HG03558 (cell line): ENCODE data around the gene GPX3.

Source experiments
- ATAC-seq: cut with Tn5 transposase; IDR thresholded peaks from one replicate; pipeline ENCODE4 v1.9.1; 2021; ENCODE audit warnings: moderate number of reproducible peaks; ENCODE audit not compliant: unreplicated experiment; ENCODE audit errors: extremely low read depth

GPX3 gene

DNA sequence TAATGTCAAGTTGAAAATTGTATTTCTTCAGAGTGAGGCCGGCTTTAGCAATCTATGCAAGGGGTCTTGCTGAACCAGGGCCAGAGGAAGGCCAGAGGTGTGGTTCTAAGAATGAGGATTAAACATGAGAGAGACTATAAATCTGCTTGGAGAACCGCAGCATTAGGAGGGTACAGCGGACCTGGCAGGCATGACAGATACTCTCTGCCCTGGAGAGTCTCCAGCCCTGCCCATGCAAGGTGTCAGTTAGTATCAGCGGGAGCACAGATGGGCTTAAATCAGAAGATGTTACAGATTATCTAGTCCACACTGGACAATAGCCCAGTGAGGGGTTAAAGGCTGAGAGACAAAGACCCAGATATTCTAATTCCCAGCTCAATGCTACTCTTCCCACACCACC lies 11.5 kb upstream of the GPX3 start:
- no peak for ATAC-seq

DNA sequence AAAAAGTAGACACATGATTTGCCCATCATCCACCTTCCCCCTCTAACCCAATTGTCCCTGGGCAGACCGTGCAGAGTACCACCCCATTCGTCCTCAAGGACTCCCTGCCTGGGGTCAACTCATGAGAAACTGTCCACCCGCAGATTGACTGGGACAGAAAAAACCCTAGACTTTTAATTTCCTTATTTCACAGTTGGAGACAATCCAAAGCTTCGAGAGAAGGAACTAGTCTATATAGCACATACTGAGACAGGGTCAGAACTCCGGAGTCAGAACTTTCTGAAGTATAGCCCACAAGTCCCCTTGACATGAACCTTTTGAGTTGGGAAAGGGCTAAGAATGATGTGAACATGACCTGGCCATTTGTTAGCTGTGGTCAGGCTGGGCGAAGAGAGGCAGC lies 7.5 kb upstream of the GPX3 start:
- ATAC-seq: no peak

DNA sequence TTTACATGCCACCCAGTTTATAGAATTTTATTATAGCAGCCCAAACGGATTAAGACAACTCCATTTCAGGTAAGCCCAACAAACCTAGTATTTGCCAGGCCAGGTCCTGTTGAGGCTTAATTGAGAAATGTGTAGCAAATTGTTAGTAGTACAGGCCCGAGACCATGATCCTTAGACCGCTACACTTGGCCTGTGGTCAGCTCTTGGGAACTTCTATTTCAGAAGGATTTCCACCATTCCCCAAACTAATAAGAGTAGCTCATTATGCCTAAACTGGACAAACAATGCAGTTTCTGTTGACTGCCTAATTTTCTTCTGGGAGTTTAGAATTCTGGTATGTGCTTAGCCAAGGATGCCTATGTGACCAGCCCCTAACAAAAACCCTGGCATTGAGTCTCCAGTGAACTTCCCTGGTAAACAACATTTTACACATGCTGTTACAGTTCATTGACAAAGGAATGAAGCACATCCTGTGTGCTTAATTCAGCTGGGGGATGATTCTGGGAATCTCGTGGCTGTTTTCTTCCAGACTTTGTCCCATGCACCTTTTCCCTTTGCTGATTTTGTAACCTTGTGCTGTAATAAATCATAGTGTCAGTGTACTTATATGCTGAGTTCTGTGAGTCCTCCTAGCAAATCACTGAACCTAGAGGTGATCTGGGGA lies 5.6 kb upstream of the GPX3 start:
- ATAC-seq: no peak

DNA sequence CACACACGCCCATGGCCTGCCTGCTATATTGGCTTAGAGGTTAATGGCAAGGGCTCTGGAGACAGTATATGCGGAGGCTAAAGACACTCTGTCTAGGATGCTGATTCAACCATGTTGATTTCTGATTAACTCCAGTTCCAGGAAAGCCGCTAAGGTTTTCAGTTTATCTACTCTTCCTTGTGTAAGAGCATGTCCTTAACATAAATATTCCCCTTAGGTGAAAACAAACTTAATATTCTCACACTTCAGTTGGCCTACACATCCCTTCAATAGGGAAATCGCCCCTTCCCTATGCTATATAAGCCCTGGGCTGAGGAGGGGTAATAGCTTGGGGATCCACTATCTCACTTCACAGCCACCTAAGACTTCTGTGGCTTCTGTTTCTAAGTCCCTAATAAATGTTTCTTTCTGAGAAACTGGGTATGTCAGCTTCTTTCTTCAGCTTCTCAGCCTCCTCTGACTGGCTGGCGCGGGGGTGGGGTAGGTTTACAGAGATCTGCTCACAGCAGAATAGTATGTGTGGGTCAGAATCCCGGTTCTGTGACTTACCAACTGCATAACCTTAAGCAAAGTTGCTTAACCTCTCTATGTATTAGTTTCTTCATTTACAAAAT lies 4.3 kb upstream of the GPX3 start:
- ATAC-seq: no peak

DNA sequence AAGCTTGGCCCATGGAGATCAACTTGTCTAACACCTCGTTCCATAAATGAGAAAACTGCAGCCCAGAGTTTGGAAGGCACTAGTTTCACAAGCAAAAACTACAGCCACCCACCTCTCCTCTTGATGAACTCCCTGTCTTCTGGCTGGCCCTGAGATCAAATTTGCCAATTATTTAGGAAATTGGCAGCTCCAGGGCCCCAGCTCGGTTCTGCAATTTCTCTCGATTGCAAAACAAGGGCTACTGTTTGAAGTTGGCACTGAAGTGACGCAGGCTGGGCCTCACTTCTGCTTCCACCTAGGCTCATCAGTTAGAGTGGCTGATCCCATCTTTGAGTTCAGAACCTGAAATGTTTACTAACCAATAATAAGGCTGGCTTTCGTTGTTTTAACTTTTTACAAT lies 3.7 kb upstream of the GPX3 start:
- no peak for ATAC-seq

DNA sequence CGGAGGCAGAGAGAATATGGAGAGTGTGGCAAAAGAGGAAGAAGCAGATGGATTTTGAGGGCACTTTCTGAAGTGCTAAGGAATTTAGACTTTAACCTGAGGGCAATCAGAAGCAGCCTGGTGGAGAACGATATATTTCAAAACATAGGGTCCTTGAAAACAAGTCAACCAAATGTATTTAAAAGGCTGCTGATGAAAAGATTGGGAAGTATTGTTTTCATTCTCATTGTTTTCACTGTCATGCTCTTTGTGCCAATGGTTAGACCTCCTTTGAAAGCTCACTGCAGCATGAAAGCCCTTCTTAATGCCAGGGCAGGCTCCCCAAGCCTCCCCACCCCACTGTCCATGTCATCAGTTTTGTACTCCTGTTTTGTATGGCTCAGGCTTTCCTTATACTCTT lies 2.5 kb upstream of the GPX3 start:
- no peak for ATAC-seq

DNA sequence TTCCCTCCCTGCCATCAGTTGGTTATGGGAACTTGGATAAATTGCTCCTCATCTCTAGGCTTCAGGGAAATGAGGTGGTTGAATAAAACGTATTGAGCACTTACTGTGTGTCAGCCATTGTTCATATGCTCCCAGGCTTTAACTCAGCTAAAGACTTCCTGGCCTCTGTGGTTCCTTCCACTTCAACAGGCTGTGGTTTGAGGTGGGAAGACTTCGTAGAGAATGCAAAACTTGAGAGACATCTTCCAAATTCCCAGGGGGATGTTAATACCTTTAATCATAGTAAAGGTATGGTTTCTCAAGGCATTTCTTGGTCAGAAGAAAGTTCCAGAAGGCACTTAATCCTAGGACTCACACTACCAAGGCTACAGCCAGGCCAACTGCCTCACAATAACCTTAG lies 1.5 kb upstream of the GPX3 start:
- ATAC-seq: no peak

DNA sequence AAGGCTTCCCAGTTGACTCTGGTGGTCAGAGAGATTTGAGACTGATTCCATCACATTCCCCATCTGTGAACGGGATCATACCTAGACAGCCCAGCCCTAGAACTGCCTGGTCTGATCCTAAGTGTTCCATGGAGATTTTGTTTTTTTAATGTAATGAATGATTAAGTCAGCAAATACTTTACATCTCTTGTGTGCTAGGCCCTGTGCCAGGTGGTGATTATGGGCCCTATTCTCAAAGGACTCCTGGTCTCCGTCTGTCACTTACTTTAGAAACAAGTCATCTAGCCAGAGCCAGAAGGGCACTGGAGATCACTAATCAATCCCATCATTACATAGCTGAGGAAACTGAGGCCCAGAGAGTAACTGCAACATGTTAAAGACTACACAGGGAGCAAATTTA lies 1.1 kb upstream of the GPX3 start:
- ATAC-seq: no peak

DNA sequence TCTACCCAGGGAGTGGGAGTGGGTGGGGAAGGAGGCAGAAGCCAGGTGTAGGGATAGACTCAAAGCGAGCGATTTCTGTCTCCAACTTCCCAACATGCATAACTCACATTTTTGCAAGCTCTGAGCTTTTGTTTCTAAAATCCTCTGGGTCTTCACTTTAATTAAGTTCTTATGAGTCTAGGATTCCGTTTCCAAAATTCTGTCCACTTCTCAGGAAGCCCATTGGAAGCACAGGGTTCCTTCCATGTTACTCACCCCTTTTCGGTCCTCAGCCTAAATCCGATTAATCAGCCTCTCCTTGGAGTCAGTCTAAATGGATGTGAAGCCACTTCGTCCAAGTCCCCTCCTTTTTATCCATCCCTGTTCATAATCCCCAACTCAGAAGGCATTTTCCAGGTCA lies 1.4 kb downstream of the GPX3 start:
- ATAC-seq: no peak

DNA sequence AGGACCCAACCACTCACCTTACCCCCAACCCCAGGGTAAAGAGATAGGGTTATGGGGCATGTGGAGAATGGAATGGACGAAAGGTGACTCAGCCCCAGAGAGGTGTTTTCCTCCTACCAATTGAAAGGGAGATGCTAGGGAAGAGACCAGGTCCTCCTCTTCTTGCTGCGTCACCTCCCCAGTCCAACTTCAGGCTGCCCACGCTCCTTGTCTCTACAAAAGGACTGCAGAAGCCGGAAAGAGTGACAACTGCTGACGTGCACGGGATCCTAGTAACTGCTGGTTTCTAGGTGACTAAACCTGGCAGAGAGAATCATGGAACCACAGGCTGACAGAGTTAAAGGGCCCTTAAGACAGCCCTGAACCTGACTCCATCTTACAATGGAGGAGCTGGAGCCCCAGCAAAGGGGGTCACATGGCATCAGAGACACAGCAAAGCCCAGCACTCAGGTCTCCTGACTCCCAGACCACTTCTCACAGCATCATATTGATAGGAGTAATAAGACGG lies 2.2 kb downstream of the GPX3 start:
- no peak for ATAC-seq

DNA sequence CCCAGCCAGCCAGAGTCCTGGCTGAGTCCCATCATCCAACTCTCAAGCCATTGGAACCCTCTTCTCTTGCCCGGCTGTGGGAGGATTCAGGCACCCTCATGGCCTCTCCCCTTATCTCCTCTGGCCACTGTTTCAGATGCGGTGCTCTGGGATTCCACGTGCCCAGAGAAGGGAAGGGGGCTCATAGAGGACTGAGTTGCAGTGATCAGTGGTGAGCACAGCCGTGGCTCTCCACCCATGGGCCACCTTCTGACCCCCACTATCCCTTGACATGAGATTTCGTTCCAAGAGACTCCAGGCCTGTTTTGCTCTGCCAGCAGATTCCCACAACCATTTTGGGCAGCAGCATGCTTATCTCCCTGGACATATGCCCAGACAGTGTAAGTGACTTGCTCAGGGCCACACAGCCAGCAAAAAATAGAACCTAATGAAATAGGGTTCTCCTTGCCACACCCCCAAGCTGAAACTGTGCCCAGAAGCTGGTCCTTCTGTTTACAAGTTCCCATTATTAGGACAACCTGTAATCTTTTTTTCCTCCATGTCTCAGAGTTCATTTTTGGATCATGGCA lies 2.7 kb downstream of the GPX3 start:
- no peak for ATAC-seq

DNA sequence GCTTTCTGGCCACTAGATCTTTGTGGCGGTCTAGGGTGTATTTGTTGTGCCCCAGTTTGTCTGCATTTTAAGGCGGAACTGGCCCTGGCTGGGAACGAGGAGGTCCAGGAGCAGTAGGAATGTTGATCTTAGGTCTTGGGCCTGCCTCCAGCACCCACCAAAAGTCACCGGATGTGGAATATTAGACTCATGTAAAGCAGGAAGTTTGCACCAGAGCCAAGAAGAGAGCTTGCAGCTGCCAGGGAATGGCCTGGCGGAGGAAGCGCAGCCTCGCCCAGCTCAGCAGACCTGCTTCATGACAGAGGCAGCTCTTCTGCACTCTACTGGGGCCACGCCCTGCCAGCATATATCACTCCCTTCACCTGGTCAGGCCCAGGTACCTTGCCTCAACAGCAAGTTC lies 3.3 kb downstream of the GPX3 start:
- ATAC-seq: no peak

DNA sequence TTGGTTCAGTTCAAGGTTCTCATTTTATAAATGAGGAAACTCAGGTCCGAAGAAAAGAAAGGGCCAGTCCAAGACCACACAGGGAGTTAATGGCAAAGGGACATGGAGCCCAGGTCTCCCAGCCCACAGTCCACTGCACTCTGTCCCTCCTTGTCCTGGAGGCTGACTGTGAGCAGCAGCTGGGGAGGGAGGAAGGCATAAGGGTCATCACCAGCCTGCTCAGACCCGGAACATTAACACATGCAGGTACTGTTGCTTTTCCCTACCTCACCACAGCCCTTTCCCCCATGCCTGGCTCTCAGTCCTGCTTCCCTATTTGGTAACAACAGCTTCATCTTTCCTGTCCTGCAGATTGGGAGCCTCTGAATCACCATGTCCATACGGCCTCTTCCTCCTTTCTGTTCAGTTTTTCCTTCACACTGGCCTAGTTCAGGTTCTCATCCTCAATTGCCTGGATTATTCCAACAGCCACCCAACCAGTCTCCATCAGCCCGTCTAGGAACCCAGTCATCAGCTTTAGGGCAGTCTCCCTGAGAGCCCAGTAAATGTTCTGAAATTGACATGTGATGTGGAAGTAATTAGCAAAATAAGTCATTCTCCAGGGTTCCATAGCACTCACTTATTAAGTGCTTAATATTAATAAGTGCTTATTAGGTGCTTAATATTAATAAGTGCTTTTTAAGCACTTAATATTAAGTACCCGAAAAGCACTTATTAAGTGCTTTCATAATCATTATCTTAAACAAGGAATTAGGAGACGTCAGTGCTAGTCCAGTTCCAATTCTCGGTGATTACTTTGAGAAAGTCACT lies 4.3 kb downstream of the GPX3 start:
- no peak for ATAC-seq

DNA sequence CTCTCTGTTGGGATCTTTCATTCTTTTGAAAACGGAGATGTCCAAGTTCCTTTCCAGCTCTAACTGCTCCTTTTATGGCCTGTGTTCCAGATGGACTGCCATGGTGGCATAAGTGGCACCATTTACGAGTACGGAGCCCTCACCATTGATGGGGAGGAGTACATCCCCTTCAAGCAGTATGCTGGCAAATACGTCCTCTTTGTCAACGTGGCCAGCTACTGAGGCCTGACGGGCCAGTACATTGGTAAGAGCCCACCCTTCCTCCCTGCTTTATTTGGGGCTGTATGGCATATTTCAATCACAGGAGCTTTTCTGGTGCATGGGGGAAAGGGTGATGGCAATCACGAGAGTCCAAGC lies 4.8 kb downstream of the GPX3 start:
- no peak for ATAC-seq

DNA sequence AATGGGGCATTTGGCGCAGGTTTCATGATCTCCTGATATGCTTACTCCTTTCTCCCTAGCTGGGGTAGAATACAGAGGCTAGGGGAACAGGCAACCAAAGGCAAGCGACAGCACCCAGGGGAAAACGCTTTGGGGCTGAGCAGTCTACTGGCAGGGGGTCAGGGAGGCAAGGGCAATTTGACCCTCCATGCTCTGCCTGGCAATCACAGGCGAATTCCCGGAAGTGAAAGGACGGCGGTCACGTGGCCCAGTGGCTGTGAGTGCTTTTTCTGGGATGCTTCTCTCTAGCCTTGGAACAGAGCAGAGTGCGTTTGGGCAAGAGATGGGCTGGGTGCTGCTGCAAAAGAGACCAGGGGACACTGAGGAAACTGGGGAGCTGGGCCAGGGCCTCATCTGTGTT lies 5.7 kb downstream of the GPX3 start:
- ATAC-seq: no peak

DNA sequence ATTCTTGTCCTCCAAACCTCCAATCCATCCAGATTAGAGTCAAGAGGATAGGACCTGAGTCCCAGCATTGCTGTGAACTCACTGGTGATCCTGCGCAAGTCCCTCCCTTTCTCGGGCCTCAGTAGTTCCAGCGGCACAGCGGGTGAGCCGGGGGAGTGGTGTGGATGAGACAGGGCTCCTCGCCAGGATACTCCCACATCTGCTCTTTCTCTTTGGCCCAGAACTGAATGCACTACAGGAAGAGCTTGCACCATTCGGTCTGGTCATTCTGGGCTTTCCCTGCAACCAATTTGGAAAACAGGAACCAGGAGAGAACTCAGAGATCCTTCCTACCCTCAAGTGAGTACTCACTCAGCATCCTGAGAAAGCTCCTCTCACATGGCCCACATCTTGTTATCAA lies 6.3 kb downstream of the GPX3 start:
- no peak for ATAC-seq

DNA sequence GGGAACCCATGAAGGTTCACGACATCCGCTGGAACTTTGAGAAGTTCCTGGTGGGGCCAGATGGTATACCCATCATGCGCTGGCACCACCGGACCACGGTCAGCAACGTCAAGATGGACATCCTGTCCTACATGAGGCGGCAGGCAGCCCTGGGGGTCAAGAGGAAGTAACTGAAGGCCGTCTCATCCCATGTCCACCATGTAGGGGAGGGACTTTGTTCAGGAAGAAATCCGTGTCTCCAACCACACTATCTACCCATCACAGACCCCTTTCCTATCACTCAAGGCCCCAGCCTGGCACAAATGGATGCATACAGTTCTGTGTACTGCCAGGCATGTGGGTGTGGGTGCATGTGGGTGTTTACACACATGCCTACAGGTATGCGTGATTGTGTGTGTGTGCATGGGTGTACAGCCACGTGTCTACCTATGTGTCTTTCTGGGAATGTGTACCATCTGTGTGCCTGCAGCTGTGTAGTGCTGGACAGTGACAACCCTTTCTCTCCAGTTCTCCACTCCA lies 7.6 kb downstream of the GPX3 start:
- no peak for ATAC-seq

DNA sequence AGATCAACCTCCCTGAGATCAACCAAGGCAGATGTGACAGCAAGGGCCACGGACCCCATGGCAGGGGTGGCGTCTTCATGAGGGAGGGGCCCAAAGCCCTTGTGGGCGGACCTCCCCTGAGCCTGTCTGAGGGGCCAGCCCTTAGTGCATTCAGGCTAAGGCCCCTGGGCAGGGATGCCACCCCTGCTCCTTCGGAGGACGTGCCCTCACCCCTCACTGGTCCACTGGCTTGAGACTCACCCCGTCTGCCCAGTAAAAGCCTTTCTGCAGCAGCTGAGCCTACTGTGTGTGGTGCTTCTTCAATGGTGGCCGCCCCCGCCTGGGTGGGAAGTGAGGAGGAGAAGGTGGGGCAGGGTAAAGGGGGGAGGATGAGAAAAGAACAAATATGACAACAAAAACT lies 8.3 kb downstream of the GPX3 start:
- no peak for ATAC-seq

DNA sequence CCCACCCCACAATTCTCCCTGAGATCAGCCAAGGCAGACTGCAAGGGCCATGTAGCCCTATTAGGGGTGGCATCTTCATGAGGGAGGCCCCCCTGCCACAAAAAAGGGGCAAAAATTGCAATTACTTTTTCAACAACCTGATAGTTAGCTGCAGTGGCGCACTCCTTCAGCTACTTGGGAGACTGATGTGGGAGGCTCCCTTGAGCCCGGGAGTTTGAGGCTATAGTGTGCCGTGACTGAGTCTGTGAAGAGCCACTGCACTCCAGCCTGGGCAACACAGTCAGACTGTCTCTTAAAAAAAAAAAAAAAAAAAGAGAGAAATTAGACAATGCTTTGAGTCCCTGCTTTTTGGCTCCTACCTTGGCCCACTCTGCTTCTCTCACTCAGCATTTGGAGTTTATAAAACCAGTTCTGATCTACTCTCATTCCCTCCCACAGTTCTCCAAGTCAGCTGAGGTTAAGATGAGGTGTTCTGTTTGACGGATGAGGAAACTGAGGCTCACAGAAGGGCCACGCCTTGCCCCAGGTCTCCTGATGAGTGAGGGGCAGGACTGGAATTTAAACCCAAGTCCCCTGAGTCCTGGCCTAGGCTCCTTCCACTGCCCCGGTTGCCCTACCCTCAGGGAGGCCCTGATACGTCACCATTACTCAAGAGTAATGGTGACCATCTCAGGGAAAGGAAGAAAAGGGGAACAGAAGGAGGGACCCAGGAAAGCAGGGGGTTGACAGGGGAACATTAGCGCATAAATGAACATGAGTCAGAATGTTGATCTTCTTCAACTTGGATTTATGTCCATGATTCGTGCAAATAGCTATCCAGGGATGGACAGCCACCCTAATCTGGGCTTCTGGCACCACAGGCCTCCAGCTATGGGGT lies 9.0 kb downstream of the GPX3 start:
- no peak for ATAC-seq

DNA sequence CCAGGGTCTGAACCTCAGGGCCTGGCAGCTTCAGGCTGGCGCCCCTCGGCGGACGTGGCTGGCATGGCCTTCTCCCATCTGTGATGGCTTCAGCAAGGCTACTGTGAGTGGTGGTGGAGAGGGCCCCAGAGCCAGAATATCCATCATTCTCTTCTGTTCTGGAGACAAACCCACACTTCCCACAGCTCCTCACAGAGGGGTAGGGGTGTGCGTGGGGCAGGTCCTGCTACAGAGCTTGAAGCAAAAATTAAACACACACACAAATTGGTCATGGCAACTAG lies 9.6 kb downstream of the GPX3 start:
- no peak for ATAC-seq
